Stimulated activated CD8-positive, alpha-beta memory T cell treated with anti-CD3 and anti-CD28 coated beads, Interleukin-7, amount 100 ng/mL, for 48 hours (primary cell): ENCODE measurements around the gene YIPF5.

Source experiments
- DNase-seq, 2 donors: peaks; one replicate each; pipeline ENCODE4 v3.0.0-alpha.2; 2020; ENCODE audit warnings: low read depth in 1 of 2; ENCODE audit errors: extremely low read depth in 1 of 2

The YIPF5 gene

GRCh38 chr5:144183254-144183889, 12.9 kb upstream of the YIPF5 start:
- DNase-seq, result no peak

GRCh38 chr5:144179226-144179625, 8.8 kb upstream of the YIPF5 start:
- no peak for DNase-seq

GRCh38 chr5:144177548-144177947, 7.1 kb upstream of the YIPF5 start:
- DNase-seq, result no peak

- no peak for DNase-seq
Measured at GRCh38 chr5:144173766-144174165, 3.3 kb upstream of the YIPF5 start.

DNA sequence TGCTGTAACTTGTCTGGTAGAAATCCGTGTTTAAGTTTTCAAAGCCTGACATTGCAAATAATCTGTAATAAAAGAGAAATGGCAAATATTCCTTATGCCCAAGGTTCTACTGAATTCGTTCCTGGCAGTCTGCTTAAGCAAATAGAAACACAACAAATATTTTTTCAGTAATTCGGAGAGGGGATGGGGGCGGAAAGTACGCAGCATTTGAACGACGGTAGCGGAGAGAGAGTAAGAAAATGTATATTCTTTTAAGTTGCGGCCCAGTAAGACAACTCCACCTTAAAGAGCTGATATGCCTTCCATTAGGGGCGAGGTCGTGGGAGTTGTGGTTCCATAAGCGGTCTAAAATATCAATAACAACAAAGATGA, 569 bp downstream of the YIPF5 start:
- DNase-seq, result no peak

DNA sequence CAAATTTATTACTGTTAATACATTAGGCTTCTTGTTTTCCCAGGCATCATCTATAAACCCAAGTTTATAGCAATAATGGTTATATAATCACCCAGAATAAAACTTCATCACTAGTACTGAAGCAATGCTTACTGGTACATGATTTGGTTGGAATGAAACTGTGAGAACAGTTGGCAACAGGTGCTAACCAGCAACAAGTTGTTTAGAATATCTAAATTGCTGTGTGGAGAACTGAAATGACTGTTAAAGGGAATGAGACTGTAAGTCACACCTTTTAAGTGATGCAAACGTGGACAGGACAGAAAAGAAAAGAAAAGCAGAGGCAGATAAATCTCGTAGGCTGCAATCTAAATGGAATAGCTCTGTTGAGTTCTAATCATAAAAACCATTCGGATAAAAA, 2.5 kb downstream of the YIPF5 start:
- no peak for DNase-seq

DNA sequence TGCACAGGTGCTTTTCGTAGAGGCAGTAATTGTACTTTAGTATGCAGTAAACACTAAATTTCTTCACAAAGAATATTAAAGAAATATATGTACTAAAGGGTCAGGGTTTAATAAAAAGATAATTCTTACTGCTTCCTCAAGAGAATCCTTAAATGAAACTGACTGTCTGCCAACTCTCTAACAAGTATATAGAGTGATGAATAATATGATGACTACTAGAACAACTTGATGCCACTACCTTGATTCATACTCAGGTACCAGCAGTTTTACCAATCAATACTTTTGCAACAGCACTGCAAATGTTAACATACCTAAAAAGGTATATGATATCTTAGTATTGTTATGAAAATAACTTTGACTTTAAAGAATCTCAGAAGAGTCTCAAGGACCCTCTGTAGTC, 3.8 kb downstream of the YIPF5 start:
- no peak for DNase-seq

- DNase-seq, result no peak
Measured at GRCh38 chr5:144162686-144163085, 7.8 kb downstream of the YIPF5 start.

- DNase-seq, result no peak
Measured at GRCh38 chr5:144156767-144157171, 13.7 kb downstream of the YIPF5 start.

GRCh38 chr5:144151026-144151425, 19.4 kb downstream of the YIPF5 start:
- DNase-seq, result no peak

- DNase-seq, result no peak
Measured at GRCh38 chr5:144144956-144145751, 25.3 kb downstream of the YIPF5 start.

DNA sequence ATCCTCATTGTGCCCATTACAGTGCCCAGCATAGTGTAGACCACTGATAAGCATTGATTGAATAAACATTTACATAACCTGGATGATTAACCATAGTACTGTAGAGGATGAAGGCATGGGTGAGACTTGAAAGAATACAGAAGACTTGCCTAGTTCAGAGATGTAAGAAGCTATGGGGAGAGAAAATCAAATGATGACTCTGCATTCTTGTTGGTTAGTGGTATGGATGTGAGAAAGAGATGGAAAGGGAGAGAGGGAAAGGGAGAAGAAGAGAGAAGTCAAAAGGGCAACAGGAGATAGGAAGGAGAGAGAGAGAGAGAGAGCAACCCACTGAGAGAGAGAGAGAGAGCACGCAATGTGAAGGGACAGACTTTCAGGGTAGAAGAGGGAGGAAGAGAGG, 26.8 kb downstream of the YIPF5 start:
- no peak for DNase-seq

DNA sequence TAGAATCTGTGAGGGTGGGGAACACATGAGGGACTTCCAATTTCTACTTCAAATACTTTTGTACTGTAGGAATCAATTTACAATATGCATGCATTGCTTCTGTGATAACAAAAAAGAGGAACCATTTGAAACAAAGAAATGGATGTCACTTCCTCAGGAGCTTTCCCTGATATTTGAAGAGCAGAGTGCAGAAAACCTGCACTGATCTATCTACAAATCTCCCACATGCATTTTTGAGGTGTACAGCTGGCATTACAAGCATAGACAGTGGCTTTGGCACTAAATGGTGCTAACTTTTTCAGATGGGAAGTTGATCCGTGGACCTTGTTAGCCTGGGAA, 27.7 kb downstream of the YIPF5 start:
- DNase-seq, result no peak

- no peak for DNase-seq
Measured at GRCh38 chr5:144142139-144142823, 28.2 kb downstream of the YIPF5 start.

DNA sequence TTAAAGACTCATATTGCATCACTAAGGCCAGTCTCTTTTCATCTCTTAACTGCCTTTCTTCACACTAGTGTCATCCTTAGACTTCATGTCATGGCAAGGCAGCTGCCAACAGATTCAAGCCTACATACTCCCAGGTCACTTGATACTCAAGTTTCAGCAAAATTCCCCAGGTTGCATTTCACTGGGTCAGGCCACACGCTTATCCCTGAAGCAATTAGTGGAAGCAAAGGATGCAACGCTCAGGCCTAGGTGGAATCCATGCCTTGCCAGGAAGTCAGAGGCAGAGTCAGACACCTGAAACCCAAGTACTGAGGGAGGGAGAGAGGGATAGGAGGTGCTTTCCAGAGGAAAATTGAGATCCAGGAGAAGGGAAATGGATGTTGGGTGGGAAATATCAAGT, 28.9 kb downstream of the YIPF5 start:
- no peak for DNase-seq

DNA sequence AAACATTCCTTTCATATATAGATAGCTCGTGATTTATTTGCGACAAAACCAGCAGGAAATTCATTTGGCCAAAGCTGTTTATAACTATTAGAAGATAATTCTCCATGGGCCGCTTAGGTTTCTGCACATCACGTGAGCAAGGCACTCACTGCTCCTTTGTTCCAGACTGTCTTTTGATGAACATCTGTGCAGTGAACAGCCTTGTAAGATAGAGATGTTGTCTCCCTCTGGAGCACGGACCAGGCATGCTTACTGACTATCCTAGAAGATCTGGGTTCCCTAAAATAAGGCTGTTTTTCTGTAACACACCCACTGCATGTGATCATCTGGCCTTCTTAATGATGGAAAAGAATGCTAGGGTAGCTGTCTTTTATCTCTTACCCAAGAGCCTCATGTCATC, 30.9 kb downstream of the YIPF5 start:
- no peak for DNase-seq

GRCh38 chr5:144135113-144135762, 35.2 kb downstream of the YIPF5 start:
- DNase-seq, result no peak

DNA sequence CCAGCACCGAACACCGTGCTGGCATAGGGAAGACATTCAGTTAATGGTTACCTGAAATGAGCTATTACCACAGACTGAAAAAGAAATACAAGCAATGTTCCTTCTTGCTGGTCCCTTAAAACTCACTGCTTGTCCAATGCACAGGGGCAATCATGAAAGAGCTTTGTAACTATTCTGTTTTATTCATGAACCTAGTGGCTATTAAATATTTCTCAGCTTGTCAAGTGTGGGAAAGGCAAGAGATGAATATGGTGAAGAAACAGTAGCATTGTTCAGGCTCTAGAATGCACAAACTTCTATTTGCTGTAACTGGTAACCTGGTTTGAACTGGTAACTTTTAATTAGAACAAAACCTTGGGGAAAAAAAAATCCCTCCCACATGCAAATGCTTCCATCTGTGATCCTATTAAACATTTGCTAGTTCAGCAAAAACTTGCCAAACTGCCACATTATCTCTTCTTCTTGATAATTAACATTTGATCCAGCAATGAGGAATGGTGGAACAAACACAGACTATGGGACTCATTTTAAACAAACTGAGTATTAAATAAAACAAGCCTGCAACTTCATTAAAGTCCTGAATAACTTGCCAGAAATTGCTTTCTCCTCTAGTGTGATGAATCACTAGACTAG, 36.1 kb downstream of the YIPF5 start:
- DNase-seq, result no peak

DNA sequence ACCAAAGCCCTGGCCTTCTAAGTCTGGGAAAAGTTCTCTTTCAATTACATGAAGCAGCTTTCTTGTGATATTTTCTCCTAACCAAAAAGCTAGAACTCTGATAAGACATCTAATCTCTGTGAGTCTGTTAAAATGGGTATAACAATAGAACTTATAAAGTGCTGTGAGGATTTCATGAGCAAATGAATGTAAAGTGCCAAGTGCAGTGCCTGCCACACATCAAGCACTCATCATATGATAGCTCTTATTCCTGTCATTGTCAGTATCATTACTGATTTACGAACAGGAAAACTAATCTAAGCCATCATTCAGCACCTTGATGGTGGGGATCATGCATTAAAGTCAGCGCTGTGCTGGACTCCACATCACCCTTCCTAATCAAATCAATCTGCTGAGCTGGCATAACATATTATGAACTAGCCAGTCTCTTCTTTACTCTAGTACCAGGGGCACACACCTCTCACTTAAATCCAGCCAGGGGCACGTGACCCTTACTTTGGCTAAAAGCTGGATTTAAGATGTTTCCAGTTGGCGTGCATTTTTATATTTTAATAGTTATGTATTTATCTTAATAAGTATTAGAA, 37.3 kb downstream of the YIPF5 start:
- no peak for DNase-seq

DNA sequence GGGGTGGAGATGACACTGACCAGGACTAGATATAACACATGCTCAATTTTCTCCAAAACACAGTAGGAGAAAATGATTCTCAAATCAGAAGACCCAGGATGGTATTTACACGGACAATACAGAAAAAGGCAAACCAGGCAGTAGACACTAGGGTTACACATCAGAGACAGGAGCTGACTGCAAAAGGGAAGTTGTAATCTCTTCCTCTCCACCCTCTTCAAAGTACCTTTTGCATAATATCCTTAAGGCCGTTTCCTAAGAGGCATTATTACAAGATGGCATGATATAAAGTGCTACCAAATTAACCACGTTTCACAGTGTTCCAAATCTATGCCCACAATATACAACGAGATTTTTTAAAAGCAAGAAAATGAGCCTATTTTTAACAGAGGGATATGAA, 39.2 kb downstream of the YIPF5 start:
- no peak for DNase-seq

DNA sequence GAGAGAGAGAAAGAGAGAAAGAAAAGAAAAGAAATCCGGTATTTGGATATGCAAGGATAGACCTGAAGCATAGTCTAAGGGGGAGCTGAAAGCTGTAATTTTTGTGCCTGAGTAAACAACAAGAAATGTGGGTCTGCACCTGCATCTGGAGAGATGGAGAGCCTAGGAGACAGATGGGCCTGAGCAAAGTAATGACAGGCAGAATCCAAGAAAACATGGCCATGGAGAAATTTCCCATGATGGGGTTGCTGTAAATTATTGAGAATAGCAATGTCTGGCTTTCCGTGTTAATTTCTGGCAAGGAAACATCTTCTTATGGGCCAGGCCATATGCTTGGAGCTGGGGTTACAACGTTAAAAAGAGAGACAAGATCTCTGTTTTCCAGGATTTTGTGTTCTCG, 40.2 kb downstream of the YIPF5 start:
- DNase-seq, result no peak
